ENCODE results near the gene LIN7A. TPM values are rescaled to one million over a fixed set of nuclear protein-coding genes. Genes with fewer than 3 reads are reported as not detected.

LIN7A gene
- total RNA-seq, 6 experiments from 2014 or later, result 13.4 to 23.0 (median 20.2) TPM

DNA sequence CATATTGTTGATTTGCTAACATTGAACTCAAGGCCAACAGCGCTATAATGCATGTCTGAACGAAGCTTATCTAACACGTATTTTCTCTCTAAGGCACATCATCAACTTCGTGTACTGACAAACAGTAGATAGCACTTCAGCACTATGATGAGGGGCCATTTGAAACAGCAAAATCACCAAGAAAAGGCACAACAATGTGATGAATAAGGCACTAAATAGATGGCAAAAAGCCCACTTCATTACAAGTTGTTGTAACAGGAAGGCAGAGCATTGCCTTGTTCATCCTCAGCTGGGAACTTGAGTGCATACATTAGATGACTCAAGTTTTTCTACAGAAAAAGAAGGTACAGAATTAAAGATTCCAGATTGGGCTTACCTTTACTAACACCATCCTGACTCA, 75.2 kb downstream of the LIN7A start:
- no peaks in the 10 kb centered on the region for H3K9me3 ChIP-seq
- intact Hi-C loops (cut with DNase I), result no loop called here
- no peak for TF ChIP-seq POLR2A (IDR thresholded peaks at IDR 0.05)
- TF ChIP-seq, protein P1, sequence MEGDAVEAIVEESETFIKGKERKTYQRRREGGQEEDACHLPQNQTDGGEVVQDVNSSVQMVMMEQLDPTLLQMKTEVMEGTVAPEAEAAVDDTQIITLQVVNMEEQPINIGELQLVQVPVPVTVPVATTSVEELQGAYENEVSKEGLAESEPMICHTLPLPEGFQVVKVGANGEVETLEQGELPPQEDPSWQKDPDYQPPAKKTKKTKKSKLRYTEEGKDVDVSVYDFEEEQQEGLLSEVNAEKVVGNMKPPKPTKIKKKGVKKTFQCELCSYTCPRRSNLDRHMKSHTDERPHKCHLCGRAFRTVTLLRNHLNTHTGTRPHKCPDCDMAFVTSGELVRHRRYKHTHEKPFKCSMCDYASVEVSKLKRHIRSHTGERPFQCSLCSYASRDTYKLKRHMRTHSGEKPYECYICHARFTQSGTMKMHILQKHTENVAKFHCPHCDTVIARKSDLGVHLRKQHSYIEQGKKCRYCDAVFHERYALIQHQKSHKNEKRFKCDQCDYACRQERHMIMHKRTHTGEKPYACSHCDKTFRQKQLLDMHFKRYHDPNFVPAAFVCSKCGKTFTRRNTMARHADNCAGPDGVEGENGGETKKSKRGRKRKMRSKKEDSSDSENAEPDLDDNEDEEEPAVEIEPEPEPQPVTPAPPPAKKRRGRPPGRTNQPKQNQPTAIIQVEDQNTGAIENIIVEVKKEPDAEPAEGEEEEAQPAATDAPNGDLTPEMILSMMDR (IDR thresholded peaks at IDR 0.05), result no peak
- WGBS (ENCODE audit: insufficient coverage, low coverage, low lambda C conversion rate, missing lambda C conversion rate), result 90% methylated on average over 4 of the region's 4 CpGs
- no peak for DNase-seq
- H3K4me1 ChIP-seq, result no peaks in the 10 kb centered on the region
- no peak for ATAC-seq
- no peaks in the 10 kb centered on the region for H3K27me3 ChIP-seq
- H3K4me3 ChIP-seq, result no peak overlapping the region
- H3K27ac ChIP-seq, result no peak overlapping the region
- H3K36me3 ChIP-seq, result no peaks in the 10 kb centered on the region

DNA sequence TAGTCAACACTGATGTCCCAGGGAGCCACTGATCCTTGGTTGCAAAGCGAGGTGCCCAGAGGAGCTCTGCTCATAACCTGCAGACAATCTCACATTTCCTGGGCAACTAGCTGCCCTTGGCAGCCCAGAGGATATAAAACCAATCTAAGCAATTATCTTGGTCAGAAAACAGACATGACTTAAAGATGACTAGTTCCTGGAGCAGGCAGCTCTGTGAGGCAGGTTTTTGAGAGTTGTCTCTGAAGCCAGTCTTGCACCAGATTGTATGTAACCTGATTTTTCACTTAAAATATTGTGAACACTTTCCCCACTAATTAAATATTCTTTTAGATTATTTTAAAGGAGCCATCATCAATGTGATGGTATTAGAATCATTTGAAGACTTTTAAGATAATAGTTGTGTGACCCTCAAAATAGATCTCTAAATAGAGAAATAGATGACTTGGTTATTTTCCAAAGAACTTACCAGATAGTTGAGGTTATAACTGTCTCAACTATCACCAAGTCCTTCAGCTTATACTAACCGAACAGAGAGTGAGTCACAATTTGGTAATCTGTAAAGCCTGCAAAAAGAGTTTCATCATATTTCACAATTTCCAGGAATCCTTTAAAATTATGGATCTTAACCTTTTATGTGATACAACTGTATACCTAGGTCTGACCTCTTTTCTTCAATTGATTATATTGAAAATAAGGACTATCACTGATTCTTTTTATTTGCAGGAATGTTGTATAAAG, 75.9 kb downstream of the LIN7A start:
- Histone ChIP-seq H3K36me3 (no peaks in the 10 kb centered on the region), H3K4me1 (no peaks in the 10 kb centered on the region), H3K27ac (no peak overlapping the region), H3K4me3 (no peak overlapping the region), H3K9me3 (no peaks in the 10 kb centered on the region), H3K27me3 (no peaks in the 10 kb centered on the region)
- ATAC-seq (peak in 1 of 4 donors; percentile 63), DNase-seq (no peak)
- intact Hi-C loops (cut with DNase I), result no loop called here
- TF ChIP-seq POLR2A (IDR thresholded peaks at IDR 0.05), result no peak
- TF ChIP-seq, protein P1 (IDR thresholded peaks at IDR 0.05), result no peak
- 50% methylated on average over 2 of the region's 2 CpGs for WGBS (ENCODE audit: insufficient coverage, low coverage, low lambda C conversion rate, missing lambda C conversion rate)

DNA sequence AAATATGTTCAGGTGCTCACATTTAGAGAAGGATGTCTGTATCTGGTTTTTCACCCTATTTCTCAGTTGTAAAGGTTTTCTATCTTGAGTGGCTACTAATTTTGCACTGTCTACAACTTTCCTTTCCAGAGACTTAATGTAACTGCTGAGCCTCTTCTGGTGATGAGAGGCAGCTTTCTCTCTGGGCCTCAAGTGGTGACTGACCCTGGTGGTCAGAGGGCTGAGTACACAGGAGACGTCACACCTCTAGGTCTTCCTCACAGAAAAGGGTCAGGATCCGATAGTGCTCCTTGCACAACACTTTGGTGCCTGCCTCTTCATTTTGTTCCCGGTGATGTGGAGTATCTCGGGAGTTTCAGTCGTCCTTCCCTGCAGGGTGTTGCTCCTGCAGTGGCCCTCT, 76.8 kb downstream of the LIN7A start:
- Histone ChIP-seq H3K36me3 (no peaks in the 10 kb centered on the region), H3K27me3 (no peaks in the 10 kb centered on the region), H3K4me3 (no peak overlapping the region), H3K4me1 (no peaks in the 10 kb centered on the region), H3K27ac (no peak overlapping the region), H3K9me3 (no peaks in the 10 kb centered on the region)
- DNase-seq, result no peak
- ATAC-seq, result no peak
- 89% methylated on average over 5 of the region's 5 CpGs for WGBS (ENCODE audit: insufficient coverage, low coverage, low lambda C conversion rate, missing lambda C conversion rate)
- TF ChIP-seq POLR2A (IDR thresholded peaks at IDR 0.05), result no peak
- TF ChIP-seq, protein P1 (IDR thresholded peaks at IDR 0.05), result no peak
- intact Hi-C loops (cut with DNase I), result no loop called here

DNA sequence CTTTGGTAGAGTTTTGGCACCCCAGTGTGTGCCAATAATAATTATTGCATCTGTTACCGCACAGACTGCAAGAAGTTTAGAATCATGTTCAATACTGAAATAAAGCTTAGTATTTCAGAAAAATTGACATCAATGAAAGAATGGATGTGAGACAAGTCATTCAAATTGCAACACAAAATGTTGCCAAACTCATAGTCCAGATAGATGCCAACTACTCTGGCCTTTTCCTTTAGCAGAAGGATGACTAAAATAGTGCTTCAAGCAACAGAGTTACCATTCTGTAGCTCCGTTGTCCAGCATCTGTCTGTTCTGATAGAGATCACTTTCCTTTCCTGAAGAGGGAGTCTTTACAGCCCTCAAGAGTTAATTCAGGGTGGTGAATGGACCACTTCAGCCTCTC, 77.5 kb downstream of the LIN7A start:
- 83% methylated on average over 1 of the region's 2 CpGs for WGBS (ENCODE audit: insufficient coverage, low coverage, low lambda C conversion rate, missing lambda C conversion rate)
- Histone ChIP-seq H3K27me3 (no peaks in the 10 kb centered on the region), H3K4me3 (no peak overlapping the region), H3K36me3 (no peaks in the 10 kb centered on the region), H3K27ac (no peak overlapping the region), H3K9me3 (no peaks in the 10 kb centered on the region), H3K4me1 (no peaks in the 10 kb centered on the region)
- no peak for DNase-seq
- TF ChIP-seq, protein P1 (IDR thresholded peaks at IDR 0.05), result no peak
- ATAC-seq, result no peak
- intact Hi-C loops (cut with DNase I), result no loop called here

DNA sequence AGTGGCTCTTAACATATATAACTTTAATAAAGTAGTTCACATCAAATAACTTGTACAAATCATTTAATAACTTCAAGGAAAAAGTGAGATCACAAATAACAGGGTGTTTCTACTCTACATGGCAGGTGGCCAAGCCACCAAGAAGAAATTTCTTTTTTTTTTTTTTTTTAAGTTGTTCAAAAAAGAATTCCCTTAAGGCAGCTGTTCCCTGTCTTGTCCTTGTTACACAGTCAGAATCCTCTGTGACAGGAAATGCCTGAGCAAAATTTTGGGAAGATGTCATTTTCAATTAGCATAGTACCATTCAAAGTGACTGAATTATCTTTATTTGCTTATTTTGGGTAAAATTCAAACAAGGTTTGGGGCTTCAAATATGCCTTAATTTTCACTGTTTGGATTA, 79.4 kb downstream of the LIN7A start:
- ATAC-seq, result no peak
- H3K4me1 ChIP-seq, result no peaks in the 10 kb centered on the region
- H3K27me3 ChIP-seq, result no peaks in the 10 kb centered on the region
- no peak overlapping the region for H3K4me3 ChIP-seq
- DNase-seq, result no peak
- no peaks in the 10 kb centered on the region for H3K9me3 ChIP-seq
- intact Hi-C loops (cut with DNase I), result no loop called here
- H3K36me3 ChIP-seq, result no peaks in the 10 kb centered on the region
- no peak overlapping the region for H3K27ac ChIP-seq
- TF ChIP-seq, protein P1 (IDR thresholded peaks at IDR 0.05), result no peak
- no peak for TF ChIP-seq POLR2A (IDR thresholded peaks at IDR 0.05)
